Neuronal stem cell (in vitro differentiated cells): ENCODE data around the gene GNG4. TPM values are rescaled to one million over a fixed set of nuclear protein-coding genes. Genes with fewer than 3 reads are reported as not detected.
A peak's percentile ranks its signal among the peaks of the same experiment; 100 is the strongest.

ENCODE experiments used
- DNase-seq: peaks from one replicate; pipeline ENCODE4 v3.0.0-alpha.2; 2013; ENCODE audit warnings: low spot score
- H2AFZ ChIP-seq: one replicate; pipeline ENCODE4 v1.6.1; 2013; ENCODE audit warnings: mild to moderate bottlenecking, low read length, inconsistent platforms
- H2AK5ac ChIP-seq: 2 replicates; pipeline ENCODE4 v1.6.1; 2013; ENCODE audit warnings: low read depth, mild to moderate bottlenecking, inconsistent platforms, low read length, moderate library complexity, mixed read lengths
- H2BK120ac ChIP-seq: 2 replicates; pipeline ENCODE4 v1.6.1; 2013; ENCODE audit warnings: low read depth, mild to moderate bottlenecking, inconsistent platforms, low read length, moderate library complexity, mixed read lengths
- H2BK12ac ChIP-seq: one replicate; pipeline ENCODE4 v1.6.1; 2013; ENCODE audit warnings: low read length, inconsistent platforms
- H2BK15ac ChIP-seq: 2 replicates; pipeline ENCODE4 v1.6.1; 2013; ENCODE audit warnings: mild to moderate bottlenecking, low read length, inconsistent platforms, mixed read lengths
- H2BK5ac ChIP-seq: one replicate; pipeline ENCODE4 v1.6.1; 2013; ENCODE audit warnings: inconsistent platforms, mild to moderate bottlenecking, low read length, moderate library complexity
- H3K14ac ChIP-seq: one replicate; pipeline ENCODE4 v1.6.1; 2013; ENCODE audit warnings: low read length, inconsistent platforms
- H3K18ac ChIP-seq: 2 replicates; pipeline ENCODE4 v1.6.1; 2013; ENCODE audit warnings: low read length, inconsistent platforms
- H3K23ac ChIP-seq: 2 replicates; pipeline ENCODE4 v1.6.1; 2013; ENCODE audit warnings: low read depth, mild to moderate bottlenecking, mixed read lengths, low read length, inconsistent platforms; ENCODE audit not compliant: poor library complexity
- H3K27ac ChIP-seq: replicated peaks from 3 replicates; pipeline ENCODE4 v1.5.1; 2013; ENCODE audit warnings: low read length, inconsistent platforms
- H3K27me3 ChIP-seq, 3 experiments: 2 replicates each; pipeline ENCODE4 v1.6.1; 2013; ENCODE audit warnings: low read length in 3 of 3, mild to moderate bottlenecking in 2 of 3, inconsistent platforms in 1 of 3, low read depth in 1 of 3, mixed read lengths in 1 of 3, moderate library complexity in 1 of 3; ENCODE audit not compliant: control insufficient read depth in 3 of 3, insufficient read depth in 3 of 3
- H3K36me3 ChIP-seq, 2 donors: replicated peaks in 1 of 2; 2 replicates each; pipeline ENCODE4 v1.6.1; 2013; ENCODE audit warnings: low read length in 2 of 2; ENCODE audit not compliant: control insufficient read depth in 2 of 2, insufficient read depth in 2 of 2
- H3K4ac ChIP-seq: 2 replicates; pipeline ENCODE4 v1.6.1; 2013; ENCODE audit warnings: inconsistent platforms, mild to moderate bottlenecking, low read length, moderate library complexity
- H3K4me1 ChIP-seq, 2 donors: 1 replicate in 1 of 2; 2 replicates in 1 of 2; pipeline ENCODE4 v1.6.1; 2013; ENCODE audit warnings: low read length in 2 of 2, low read depth in 1 of 2; ENCODE audit not compliant: control insufficient read depth in 2 of 2, insufficient read depth in 1 of 2
- H3K4me2 ChIP-seq: one replicate; pipeline ENCODE4 v1.6.1; 2013; ENCODE audit warnings: mild to moderate bottlenecking, low read length, inconsistent platforms; ENCODE audit not compliant: insufficient read depth, poor library complexity, severe bottlenecking
- H3K4me3 ChIP-seq, 2 donors: 2 replicates each; pipeline ENCODE4 v1.5.1; 2013; ENCODE audit warnings: low read length in 2 of 2, mild to moderate bottlenecking in 2 of 2, inconsistent platforms in 1 of 2, moderate library complexity in 1 of 2
- H3K79me1 ChIP-seq: one replicate; pipeline ENCODE4 v1.6.1; 2013; ENCODE audit warnings: low read depth, mild to moderate bottlenecking, inconsistent platforms, low read length, moderate library complexity
- H3K9ac ChIP-seq: one replicate; pipeline ENCODE4 v1.6.1; 2013; ENCODE audit warnings: mild to moderate bottlenecking, low read depth, low read length, inconsistent platforms; ENCODE audit not compliant: poor library complexity
- H3K9me3 ChIP-seq, 2 donors: replicated peaks in 1 of 2; 2 replicates each; pipeline versions ENCODE3 to v1.6.1; 2013; ENCODE audit warnings: low read length in 2 of 2, mild to moderate bottlenecking in 2 of 2, inconsistent platforms in 1 of 2, low read depth in 1 of 2, mixed read lengths in 1 of 2, moderate library complexity in 1 of 2; ENCODE audit not compliant: control insufficient read depth in 2 of 2, insufficient read depth in 1 of 2
- H4K8ac ChIP-seq: one replicate; pipeline ENCODE4 v1.6.1; 2013; ENCODE audit warnings: low read depth, mild to moderate bottlenecking, inconsistent platforms, low read length, moderate library complexity
- H4K91ac ChIP-seq: one replicate; pipeline ENCODE4 v1.6.1; 2013; ENCODE audit warnings: low read length, low read depth, mild to moderate bottlenecking, inconsistent platforms; ENCODE audit not compliant: poor library complexity
- WGBS, 2 donors: extraction: QIAGEN DNeasy Blood & Tissue Kit; methylation state at CpG; one replicate each; pipeline ENCODE4 v1.1.7; 2013; ENCODE audit warnings: missing lambda C conversion rate in 2 of 2, mixed read lengths in 1 of 2; ENCODE audit not compliant: insufficient read length in 2 of 2, insufficient replicate concordance in 1 of 2; ENCODE audit errors: extremely low coverage in 2 of 2; 5-methylcytosine and 5-hydroxymethylcytosine counted together
- small RNA-seq: library from polyadenylated mRNA; stranded (forward); fragments of <200 nt; extraction: miRNeasy Mini kit (QIAGEN cat#:217004); gene quantifications from one replicate; pipeline ENCODE3, GENCODE V24; 2013; ENCODE audit not compliant: insufficient read depth

The GNG4 gene

GRCh38 chr1:235502601-235503402 is 146.8 kb downstream of the GNG4 start:
- H2AK5ac ChIP-seq, result no peak overlapping the region
- no CpG with 5 or more reads among the region's 5 CpGs for whole genome bisulfite sequencing, 2 donors
- no peak overlapping the region for H3K4ac ChIP-seq
- H2AFZ ChIP-seq, result peak overlapping the region; percentile 93
- H3K4me2 ChIP-seq, result peak overlapping the region; percentile 69
- no peak overlapping the region for H3K14ac ChIP-seq
- no peak overlapping the region for H3K23ac ChIP-seq
- H3K79me1 ChIP-seq, result no peaks in the 10 kb centered on the region
- H3K4me1 ChIP-seq, result peaks cover 0 to 3% of the 10 kb centered on the region in 2 donors
- no peak overlapping the region for H2BK5ac ChIP-seq
- H3K18ac ChIP-seq, result no peak overlapping the region
- H3K4me3 ChIP-seq, result peak overlapping the region; percentile 71 to 97
- DNase-seq, result no peak
- H2BK12ac ChIP-seq, result no peak overlapping the region
- no peak overlapping the region for H2BK120ac ChIP-seq
- H3K36me3 ChIP-seq, result peaks cover 0 to 4% of the 10 kb centered on the region in 2 donors
- no peak overlapping the region for H3K9ac ChIP-seq
- H3K27ac ChIP-seq, result no peak overlapping the region
- no peaks in the 10 kb centered on the region for H3K9me3 ChIP-seq
- H3K27me3 ChIP-seq, result no peaks in the 10 kb centered on the region
- H2BK15ac ChIP-seq, result no peak overlapping the region
- H4K8ac ChIP-seq, result no peak overlapping the region
- no peak overlapping the region for H4K91ac ChIP-seq

- 100% methylated on average over 1 of the region's 5 CpGs; no CpG with 5 or more reads in 1 of the 2 donors for WGBS, 2 donors
- no peak for DNase-seq
- H3K36me3 ChIP-seq, result peaks cover 0 to 4% of the 10 kb centered on the region in 2 donors
These were observed 148.5 kb downstream of the GNG4 start for GRCh38 chr1:235500971-235501540.

More at GRCh38 chr1:235500971-235501540, 148.5 kb downstream of the GNG4 start:
- Histone ChIP-seq H2BK5ac (no peak overlapping the region), H3K23ac (no peak overlapping the region), H3K9ac (no peak overlapping the region), H3K9me3 (no peaks in the 10 kb centered on the region), H2AFZ (no peak overlapping the region), H3K4me2 (no peak overlapping the region), H2BK15ac (no peak overlapping the region), H3K27ac (no peak overlapping the region), H4K91ac (no peak overlapping the region), H4K8ac (no peak overlapping the region), H3K18ac (no peak overlapping the region), H2BK120ac (no peak overlapping the region), H3K27me3 (no peaks in the 10 kb centered on the region), H3K14ac (no peak overlapping the region), H3K4me1 (peaks cover 0 to 3% of the 10 kb centered on the region in 2 donors), H3K4me3 (no peak overlapping the region), H3K79me1 (no peaks in the 10 kb centered on the region), H3K4ac (no peak overlapping the region), H2AK5ac (no peak overlapping the region), H2BK12ac (no peak overlapping the region)

Small RNAs within 50 kb of the gene (small RNA-seq; reads per million reads assigned to genes)
- gene MTCO3P46 (not detected), gene MTND4LP21 (not detected)
